ENCODE results near the gene BIRC3.

DNA sequence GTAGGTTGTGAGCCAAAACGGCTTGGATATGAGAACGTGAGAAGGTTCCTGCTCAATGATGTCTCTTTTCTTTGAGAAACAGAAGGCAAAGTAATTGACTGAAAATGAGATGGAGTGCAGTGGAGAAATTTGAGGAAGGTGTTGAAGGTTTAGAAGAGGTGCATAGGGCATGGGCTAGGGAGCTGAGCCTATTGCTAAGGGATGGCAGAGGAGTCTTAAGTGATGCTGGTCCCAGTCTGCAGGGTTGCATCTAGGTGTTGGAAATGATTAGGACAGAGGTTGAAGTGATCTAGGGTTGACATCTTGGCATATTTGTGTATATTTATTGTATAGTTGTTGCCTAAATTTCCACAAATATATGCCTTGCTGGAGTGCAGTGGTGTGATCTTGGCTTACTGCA is 2.3 kb downstream of the BIRC3 start:
- TF ChIP-seq, protein P1, sequence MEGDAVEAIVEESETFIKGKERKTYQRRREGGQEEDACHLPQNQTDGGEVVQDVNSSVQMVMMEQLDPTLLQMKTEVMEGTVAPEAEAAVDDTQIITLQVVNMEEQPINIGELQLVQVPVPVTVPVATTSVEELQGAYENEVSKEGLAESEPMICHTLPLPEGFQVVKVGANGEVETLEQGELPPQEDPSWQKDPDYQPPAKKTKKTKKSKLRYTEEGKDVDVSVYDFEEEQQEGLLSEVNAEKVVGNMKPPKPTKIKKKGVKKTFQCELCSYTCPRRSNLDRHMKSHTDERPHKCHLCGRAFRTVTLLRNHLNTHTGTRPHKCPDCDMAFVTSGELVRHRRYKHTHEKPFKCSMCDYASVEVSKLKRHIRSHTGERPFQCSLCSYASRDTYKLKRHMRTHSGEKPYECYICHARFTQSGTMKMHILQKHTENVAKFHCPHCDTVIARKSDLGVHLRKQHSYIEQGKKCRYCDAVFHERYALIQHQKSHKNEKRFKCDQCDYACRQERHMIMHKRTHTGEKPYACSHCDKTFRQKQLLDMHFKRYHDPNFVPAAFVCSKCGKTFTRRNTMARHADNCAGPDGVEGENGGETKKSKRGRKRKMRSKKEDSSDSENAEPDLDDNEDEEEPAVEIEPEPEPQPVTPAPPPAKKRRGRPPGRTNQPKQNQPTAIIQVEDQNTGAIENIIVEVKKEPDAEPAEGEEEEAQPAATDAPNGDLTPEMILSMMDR (IDR thresholded peaks at IDR 0.05; ENCODE audit: low read length): no peak
- TF ChIP-seq EZH2 (IDR thresholded peaks at IDR 0.05; ENCODE audit: borderline replicate concordance, low read length): no peak

Measured in OCI-LY1 (cell line).